IPS DF 4.7 (cell line): ENCODE data around the gene FHOD3.

Experiments
- DNase-seq: peaks from one replicate; pipeline ENCODE4 v3.0.0-alpha.2; 2013; ENCODE audit warnings: low spot score; ENCODE audit errors: extremely low read depth

FHOD3 gene

DNA sequence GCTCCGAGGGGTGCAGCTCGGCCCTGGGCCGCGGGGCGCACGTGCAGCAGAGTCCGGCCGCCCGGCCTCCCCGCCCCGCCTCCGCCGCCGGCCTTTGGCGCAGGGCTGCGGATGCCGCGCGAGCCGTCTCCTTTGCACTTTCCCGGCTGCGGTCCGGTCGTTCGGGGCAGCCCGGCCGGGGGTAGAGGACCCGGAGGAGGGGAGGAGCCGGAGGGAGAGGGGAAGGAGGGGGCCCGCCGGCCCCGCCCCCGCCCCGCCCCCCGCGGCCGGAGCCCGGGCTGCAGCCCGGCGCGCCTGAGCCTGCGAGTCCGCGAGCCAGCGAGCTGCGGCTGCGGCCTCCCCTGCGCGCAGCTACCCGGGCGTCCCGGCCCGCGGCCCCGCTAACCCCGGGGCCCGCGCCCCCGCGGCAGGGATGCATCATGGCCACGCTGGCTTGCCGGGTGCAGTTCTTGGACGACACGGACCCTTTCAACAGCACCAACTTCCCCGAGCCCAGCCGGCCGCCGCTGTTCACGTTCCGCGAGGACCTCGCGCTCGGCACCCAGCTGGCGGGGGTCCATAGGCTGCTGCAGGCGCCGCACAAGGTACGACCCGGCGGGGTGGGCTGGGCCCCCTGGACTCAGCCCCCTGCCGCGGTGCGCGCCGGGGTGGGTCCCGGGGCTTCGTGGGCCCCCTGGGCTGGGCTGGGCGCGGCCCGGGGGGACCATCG, at the start of gene FHOD3:
Gene FHOD3, plus strand, starts transcription at position 297 of the 709 bp plus-strand sequence. Its CDS starts 123 bp downstream, at position 420.
- DNase-seq = no peak

DNA sequence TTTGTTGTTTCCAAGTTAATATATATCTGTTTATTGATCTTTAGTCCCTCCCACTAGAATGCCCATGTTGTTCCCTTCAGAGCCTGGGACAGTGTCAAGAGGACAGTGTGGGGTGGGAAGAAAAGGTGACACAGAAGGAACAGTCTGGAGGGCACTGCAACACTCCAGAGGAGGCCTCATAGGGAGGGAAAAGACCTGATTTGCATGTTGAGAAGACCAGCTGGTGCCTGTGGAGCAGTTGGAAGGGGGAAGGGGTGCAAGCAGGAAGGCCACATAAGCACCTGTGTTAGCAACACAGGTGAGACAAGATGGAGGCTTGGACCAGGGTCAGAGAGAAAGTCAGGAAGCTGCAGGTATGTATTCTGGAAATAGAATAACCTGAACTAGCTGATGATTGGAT, 48.1 kb upstream of the FHOD3 start:
- no peak for DNase-seq

DNA sequence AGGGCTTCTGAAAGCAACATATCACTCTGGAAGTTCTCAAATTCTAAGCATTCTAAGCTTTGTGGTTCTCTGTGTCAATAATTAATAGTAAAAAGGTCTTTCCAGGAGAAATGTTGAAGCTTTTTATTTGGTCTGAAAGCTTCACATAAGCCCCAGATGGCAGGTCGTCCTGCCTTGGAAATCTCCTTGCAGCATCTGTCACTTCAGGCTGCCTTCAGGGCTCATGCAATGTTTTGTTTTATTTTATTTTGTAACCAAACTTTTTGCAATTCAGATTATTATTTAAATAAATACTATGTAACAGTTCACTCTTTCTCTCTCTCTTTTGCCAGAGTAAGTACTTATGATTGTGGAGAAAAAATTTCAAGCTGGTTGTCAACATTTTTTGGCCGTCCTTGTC, 46.7 kb upstream of the FHOD3 start:
- DNase-seq = no peak

DNA sequence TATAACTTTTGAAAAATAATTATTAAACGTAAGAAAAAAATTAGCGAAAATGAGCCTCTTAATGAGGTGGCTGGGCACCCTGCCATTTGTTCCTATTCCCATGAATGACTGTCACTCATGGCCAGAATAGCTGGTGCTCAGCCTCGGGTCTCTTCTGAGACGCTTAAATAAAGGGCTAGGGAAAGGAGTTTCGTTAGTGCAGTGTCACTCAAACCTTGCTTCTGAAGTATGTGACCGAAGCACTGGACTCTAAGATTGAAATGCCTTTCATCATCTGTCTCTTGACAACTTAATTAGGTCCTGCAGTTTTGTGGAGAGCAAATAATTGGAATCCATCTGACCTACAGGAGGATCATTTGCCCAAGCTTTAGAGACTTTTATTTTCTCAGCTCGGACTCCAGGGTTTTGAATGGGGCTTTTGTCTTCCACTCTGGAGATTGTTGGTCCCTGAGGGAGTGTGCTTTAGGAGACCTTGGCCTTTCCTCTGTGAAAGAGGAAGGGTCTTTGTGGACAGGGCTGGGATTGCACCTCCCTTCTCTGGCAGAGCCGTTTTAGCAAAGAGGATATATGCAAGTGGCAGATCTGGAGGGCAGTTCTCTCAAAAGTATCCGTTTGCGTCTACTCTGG, 42.3 kb upstream of the FHOD3 start:
- DNase-seq = no peak

DNA sequence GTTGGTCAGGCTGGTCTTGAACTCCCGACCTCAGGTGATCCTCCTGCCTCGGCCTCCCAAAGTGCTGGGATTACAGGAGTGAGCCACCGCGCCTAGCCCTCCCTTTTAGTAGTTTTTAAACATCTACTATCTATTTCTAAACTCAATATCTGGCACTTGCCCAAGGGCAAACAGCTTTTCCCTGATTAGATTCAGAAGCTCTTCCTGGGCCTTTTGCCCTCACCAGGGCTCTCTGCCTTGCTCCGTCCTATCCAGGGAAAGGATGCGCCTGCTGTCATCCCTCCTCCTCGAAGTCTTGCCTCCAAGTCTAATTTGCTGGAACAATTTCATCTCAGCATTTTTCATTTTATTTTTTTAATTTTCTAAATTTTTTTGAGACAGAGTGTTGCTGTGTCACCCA, 41.4 kb upstream of the FHOD3 start:
- DNase-seq = no peak

DNA sequence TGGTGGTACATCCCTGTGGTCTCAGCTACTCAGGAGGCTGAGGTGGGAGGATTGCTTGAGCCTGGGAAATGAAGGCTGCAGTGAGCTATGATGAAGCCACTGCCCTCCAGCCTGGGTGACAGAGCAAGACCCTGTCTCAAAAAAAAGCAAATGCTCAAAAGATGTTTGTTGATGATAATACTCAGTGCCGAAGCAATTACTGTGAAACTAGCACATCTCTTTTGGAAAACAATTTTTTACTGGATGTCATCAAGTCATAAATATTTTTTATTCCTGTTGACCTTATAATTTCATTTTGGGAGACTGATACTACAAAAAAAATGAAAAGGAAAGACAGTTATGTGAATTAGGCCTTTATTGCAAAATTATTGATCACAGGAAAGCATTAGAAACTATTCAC, 34.5 kb upstream of the FHOD3 start:
- no peak for DNase-seq

DNA sequence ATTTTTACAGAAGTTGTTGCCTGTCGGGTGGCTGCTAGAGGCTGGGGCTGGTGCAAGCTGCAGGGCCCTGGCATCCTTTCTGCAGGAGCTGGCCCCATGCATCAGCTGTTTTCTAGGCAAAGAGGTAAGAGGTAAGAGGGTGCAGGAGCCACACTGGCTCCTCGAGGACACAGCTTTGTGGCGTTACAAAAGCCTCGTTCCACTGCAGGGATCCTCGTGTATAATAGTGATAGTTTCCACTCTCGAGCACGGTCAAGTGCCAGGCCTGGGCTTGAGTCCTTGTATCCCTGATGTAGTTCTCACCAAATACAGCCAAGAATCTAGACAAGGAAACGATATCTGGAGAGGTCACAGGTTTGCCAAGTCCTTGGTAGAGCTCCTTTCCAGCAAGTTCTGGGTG, 33.2 kb upstream of the FHOD3 start:
- DNase-seq = no peak

DNA sequence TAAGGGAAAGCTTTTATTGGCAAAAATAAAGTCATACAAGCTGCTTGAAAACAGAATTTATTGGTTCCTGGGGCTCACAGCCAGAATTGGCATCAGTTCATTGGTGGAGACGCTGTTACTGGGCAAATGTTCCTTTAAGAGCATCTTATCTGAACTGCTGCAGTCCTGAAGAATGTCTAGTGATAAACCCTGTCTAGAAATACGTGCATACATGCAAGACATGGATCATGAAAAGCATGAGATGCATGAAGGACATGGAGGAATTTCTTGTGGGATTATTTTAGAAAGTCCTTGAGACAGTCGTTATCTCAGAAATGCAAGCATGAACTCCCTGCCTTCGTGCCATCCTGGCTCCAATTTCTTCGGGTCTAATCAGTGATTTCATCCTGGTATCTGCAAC, 32.5 kb upstream of the FHOD3 start:
- DNase-seq = no peak

DNA sequence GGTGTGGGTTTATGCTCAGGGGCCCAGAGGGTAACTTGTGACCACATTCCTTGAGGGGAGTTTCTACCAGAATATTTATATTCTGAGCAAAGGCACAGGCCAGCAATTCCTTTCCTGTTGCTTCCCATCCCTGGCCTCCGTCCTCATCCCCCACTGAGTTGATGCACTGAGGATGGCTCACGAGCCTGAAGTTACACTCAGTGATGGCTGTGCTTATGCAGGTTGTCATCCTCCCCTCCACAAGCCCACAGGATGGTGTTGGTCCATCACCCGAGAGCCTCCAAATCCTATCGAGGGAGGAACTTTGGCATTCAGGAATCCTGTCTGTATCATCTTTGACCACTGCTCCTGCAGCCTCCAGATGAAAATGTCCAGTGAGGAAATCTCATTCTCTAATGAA, 28.4 kb upstream of the FHOD3 start:
- no peak for DNase-seq

DNA sequence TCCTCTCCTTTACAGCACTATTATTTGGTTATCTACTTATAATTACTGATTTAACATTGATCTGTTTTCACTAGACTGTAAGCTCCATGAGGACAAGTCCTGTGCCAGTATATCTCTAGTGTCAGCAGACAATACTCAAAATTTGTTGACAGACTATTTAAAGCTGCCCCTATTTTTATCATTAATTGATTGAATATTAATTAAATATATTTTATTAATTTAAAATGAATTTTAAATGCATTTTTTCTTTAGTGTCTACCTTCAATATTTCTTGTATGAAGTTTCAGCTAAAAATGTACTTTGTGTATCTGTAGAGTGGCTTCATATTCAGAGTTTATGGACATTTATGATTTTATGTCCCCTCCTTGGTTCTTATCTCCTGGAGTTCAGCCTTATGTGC, 26.4 kb upstream of the FHOD3 start:
- DNase-seq = no peak

DNA sequence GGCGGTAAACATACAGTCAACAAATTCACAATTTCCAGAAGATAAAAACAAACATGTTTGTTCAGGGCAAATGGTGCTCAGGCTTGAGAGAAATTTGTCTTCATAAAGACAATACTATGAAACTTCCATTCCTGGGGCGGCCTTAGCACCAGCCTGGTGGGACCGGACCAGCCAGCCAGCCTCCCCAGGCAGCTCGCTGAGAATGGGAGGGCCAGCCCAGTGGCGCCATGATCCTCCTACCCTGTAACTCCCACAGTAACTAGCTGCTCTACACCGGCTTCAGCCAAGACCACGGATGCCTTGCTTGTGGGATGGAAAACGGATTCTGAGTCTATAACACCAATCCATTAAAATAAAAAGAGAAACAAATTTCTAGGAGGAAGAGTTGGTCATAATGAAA, 24.2 kb upstream of the FHOD3 start:
- DNase-seq = no peak

DNA sequence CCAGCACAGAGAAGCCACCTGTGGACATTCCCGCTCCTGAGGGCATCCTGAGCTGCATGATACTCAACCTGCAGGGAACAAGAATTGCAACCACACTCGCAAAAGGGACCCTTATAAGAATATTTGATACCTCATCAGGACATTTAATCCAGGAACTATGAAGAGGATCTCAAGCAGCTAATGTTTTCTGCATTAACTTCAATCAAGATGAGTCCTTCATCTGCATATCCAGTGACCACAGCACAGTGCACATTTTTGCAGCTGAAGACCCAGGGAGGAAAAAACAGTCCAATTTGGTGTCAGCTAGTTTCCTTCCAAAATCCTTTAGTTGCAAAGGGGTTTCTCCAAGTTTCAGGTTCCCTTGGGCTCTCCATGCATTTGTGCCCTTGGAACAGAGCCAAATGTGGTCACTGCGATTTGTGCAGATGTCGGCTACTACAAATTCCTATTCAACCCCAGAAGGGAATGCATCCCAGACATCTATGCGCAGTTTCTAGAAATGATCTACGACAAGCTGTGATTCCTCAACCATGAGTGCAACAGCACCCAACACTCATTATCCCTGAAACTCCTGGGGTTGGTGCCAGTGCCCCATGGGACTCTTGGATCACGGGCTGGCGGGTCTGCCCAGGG, 23.3 kb upstream of the FHOD3 start:
- DNase-seq = no peak

DNA sequence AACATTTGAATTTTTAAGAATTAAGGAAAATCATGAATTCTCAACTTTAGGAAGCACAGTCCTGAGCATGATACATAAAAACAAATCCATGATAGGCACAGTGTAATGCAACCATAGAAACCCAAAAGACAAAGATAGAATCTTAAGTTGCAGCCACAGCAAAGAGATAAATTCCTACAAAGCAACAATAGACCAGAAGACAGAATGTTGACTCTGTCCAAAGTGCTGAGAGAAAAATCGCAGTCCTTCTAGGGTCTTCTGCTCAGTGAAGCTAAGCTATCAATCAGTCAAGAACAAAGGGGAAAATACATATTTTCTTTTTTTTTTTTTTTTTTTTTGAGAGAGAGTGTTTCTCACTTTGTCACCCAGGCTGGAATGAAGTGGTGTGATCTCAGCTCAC, 22.0 kb upstream of the FHOD3 start:
- no peak for DNase-seq

DNA sequence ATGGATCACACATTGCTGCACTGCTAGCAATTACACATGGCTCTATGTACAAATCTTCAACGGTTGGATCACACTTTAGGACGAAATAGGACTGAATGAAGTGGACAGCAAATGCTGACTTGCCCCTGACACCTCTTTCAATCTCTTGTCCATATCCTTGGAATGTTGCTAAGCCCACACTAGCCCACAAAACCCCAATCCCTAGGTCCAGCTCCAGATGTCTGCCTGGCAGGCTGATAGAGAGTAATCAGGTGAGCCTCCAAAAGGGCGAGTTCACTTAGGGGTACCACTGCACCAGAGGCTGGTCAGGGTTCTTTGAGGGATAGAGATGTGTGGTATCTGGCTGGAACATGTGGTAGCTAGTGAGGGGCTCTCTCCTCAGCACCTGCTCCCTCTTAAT, 18.5 kb upstream of the FHOD3 start:
- no peak for DNase-seq

DNA sequence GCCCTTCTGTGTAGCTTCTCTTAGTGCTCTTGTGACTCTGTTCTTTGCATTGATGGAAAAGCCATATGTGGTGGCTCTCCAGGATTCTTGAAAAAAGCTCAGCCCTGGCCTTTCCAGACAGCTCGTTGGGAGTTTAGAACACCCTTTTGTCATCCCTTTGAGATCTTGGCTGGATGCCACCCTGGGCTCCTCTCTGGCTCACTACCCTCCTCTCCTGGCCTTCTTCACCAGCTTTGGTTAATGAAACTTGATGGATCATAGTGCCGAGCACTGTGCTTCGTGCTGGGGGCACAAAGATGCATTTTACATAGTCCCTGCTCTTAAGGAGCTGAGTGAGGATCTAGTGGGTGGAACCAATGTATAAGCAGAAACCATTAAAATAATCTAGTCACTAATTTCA, 15.6 kb upstream of the FHOD3 start:
- no peak for DNase-seq

DNA sequence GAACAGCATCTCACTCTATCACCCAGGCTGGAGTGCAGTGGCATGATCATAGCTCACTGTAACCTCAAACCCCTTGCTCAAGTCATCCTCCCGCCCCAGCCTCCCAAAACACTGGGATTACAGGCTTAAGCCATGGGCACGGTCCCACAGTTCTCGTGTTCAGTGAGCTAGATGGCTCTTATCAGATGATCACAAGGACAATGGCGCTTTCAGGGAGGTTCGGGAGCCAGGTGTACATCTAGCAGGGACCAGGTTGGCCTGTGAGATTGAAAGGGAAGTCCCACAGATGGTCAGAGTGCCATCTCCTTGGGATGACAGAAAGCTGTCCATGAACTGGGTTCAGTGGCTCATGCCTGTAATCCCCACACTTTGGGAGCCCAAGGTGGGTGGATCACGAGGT, 14.1 kb upstream of the FHOD3 start:
- DNase-seq = no peak

DNA sequence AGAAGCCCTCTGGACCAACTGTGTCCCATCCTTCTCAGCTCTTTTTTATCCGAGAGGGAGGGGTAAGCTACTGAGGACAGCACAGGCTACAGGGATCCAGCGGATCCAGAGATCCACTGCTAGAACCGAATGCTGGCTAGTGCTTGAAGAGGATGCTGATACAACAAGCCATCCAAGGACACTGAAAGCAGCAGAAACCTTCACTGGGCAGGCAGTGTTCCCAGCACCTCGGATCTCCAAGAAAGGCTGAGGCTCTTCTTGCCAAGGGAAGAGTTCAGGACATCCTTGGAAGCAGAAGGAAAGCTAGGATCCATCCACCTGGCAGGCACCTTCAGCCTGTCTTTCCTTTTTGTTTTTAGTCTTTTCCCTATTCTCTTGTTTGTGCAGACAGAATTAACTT, 13.2 kb upstream of the FHOD3 start:
- DNase-seq = no peak

DNA sequence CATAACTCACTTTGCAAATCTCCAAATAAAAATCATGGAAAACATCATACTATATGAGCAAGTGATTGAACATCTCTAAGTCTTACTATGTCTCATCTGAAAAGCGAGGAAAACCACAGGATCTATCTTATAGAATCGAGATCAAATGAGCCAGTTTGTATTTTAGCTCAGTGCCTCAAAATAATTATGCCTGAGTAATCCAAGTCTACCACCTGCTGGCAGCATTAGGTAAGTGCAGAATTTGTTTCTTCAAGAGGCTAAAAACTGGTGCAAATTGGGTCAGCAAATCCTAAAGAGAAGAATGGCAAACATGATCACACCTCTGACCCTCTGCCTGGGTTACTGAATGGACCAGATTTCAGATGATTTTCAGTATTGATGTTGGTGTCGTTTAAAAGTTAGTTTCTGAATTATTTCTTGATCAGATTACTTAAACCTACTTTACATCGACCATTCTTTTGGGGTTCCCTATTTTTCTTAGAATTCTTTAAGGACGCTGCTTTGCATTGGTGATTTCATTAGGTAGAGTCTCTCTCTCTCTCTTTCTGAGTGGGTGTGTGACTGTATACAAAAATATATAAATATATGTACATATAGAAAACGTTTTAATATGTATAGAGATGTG, 12.7 kb upstream of the FHOD3 start:
- no peak for DNase-seq

DNA sequence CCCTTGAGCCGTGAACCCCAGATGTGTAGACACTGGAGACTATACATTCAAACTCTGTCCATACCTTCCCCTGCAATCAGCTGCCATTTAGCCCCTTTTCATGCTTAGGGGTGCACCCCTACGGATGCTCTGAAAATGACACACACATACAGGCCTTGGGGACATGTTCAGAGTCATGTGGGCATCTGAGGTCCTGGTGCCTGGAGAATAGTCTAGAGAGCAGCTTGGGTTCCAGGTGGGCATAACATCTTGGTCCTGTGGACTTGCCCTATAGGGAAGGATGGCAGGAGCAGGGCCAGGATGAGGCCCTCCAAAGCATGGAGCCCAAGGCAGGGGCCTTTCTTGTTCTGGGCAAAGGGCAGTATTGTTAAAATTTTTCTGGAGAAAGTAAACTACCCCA, 9.9 kb upstream of the FHOD3 start:
- no peak for DNase-seq

DNA sequence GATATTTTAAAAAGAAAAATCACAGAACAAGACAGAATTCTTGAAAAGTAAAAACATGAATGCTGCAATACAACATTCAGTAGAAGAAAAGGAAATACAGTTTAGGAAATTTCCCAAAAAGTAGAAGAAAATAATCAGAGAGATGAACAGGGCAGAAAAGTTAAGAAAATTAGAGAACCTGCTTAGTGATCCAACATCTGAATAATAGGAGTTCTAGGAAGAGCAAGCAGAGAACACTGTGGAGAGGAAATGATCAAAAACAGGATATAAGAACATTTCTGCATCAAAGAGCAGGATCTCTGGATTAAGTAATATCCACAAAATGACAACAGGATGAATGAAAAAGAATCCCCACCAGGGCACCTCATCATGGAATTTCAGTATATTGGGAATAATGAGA, 8.8 kb upstream of the FHOD3 start:
- DNase-seq = no peak

DNA sequence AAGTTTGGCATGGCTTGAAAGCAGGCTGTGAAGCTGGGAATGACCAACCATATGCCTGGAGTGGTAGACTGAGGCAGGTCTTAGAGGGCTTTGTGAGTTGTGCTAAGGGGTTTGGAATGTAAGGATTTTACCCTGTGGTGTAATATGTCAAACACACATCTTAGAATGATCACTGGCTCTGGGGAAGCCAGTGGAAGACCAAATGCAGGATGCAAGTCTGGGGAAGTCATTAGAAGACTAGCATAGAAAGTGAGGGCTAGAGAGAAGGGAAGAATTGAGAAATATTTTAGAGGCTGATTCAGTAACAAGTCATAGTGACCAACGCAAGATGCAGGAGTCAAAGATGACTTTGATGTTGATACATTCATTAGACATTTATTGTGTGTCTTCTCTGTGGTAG, 3.5 kb upstream of the FHOD3 start:
- no peak for DNase-seq

DNA sequence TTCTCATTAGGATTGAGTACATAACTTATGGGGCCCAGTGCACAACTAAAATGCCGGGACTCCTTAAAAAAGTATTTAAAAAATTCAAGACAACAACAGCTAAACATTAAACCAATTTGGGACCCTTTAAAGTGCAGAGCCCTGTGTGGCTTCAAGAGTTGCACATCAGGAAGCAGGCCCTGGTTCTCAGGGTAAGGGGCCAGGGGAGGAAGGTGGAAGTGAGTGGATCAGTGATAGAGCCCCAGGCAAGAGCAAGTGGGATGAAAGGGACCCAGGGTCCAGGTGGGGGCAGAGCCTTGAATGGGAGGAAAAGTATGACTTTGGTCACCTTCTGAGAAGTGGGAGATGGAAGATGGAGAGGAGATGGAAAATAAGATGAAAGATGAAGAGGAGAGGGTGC, 2.3 kb upstream of the FHOD3 start:
- no peak for DNase-seq

DNA sequence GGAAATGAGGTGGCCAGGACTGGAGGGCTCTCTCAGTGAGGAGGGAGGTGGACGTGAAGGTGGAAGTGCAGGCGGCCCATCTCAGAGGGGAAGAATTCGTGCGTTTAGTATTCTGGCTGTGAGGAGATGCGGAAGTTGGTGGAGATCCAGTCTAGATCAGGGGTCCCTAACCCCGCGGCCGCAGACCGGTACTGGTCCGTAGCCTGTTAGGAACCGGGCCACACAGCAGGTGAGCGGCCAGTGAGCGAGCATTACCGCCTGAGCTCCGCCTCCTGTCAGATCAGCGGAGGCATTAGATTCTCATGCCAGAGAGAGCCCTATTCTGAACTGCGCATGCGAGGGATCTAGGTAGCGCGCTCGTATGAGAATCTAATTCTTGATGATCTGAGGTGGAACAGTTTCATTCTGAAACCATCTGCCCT, 1.6 kb upstream of the FHOD3 start:
- DNase-seq = no peak
